IMR-90 (cell line): ENCODE data around the gene MERTK. TPM values are rescaled to one million over a fixed set of nuclear protein-coding genes. Genes with fewer than 3 reads are reported as not detected.

ENCODE experiments used
- ATAC-seq: fragments of 200-7000 bp; cut with Tn5 transposase; 2 replicates; pipeline ENCODE4 v1.9.1; 2020; ENCODE audit warnings: low read depth, mild to moderate bottlenecking, moderate library complexity
- BruUV-seq: library from RNA; stranded (reverse); fragments of 400-500 nt; replicated peaks from 2 replicates; lab custom pipeline; 2021; lab: Mats Ljungman, UMichigan
- CTCF ChIA-PET: fragments of 300-600 bp; formaldehyde crosslinking; extraction: SDS; loops from one replicate; lab custom pipeline; 2021; ENCODE audit warnings: antibody characterized with exemption; lab: Yijun Ruan, JAX
- POLR2A ChIA-PET: fragments of 300-600 bp; sonication (Branson Sonifier 250); formaldehyde crosslinking; loops from one replicate; lab custom pipeline; 2022; ENCODE audit warnings: antibody characterized with exemption; ENCODE audit not compliant: unreplicated experiment; lab: Charles Lee
- DNase-seq: peaks from one replicate; pipeline ENCODE4 v3.0.0; 2013
- H2AFZ ChIP-seq: replicated peaks from 2 replicates; pipeline ENCODE3; 2013; ENCODE audit warnings: low read length, mild to moderate bottlenecking; ENCODE audit not compliant: poor library complexity
- H2AK5ac ChIP-seq: 2 replicates; pipeline ENCODE4 v1.6.1; 2013; ENCODE audit warnings: low read depth, low read length, inconsistent platforms
- H2AK9ac ChIP-seq: replicated peaks from 2 replicates; pipeline ENCODE3; 2013; ENCODE audit warnings: mild to moderate bottlenecking, low read depth, low read length, moderate library complexity; ENCODE audit not compliant: poor library complexity
- H2BK120ac ChIP-seq: 2 replicates; pipeline ENCODE4 v1.6.1; 2013; ENCODE audit warnings: low read depth, low read length, inconsistent platforms
- H2BK15ac ChIP-seq: 3 replicates; pipeline ENCODE4 v1.6.1; 2013; ENCODE audit warnings: low read depth, low read length, inconsistent platforms
- H2BK20ac ChIP-seq: 2 replicates; pipeline ENCODE4 v1.6.1; 2013; ENCODE audit warnings: low read depth, mild to moderate bottlenecking, inconsistent platforms, low read length, moderate library complexity
- H2BK5ac ChIP-seq: 2 replicates; pipeline ENCODE4 v1.6.1; 2013; ENCODE audit warnings: mild to moderate bottlenecking, low read depth, low read length, inconsistent platforms; ENCODE audit not compliant: poor library complexity, severe bottlenecking
- H3K14ac ChIP-seq: replicated peaks from 2 replicates; pipeline ENCODE4 v1.6.1; 2013; ENCODE audit warnings: low read depth, low read length, inconsistent platforms
- H3K18ac ChIP-seq: 2 replicates; pipeline ENCODE4 v1.6.1; 2013; ENCODE audit warnings: low read depth, low read length, control low read depth
- H3K23ac ChIP-seq: 2 replicates; pipeline ENCODE4 v1.6.1; 2013; ENCODE audit warnings: low read depth, low read length, inconsistent platforms
- H3K27ac ChIP-seq: 2 replicates; pipeline ENCODE4 v1.5.1; 2013; ENCODE audit warnings: mild to moderate bottlenecking, control low read depth, low read length; ENCODE audit not compliant: insufficient read depth
- H3K27me3 ChIP-seq: 2 replicates; pipeline ENCODE4 v1.6.1; 2013; ENCODE audit warnings: low read length; ENCODE audit not compliant: control insufficient read depth, insufficient read depth
- H3K36me3 ChIP-seq: 2 replicates; pipeline ENCODE4 v1.6.1; 2013; ENCODE audit warnings: low read length, mixed read lengths; ENCODE audit not compliant: control insufficient read depth, insufficient read depth
- H3K4ac ChIP-seq: 2 replicates; pipeline ENCODE4 v1.6.1; 2013; ENCODE audit warnings: low read depth, low read length, inconsistent platforms
- H3K4me1 ChIP-seq: 2 replicates; pipeline ENCODE4 v1.6.1; 2013; ENCODE audit warnings: low read length, mixed read lengths; ENCODE audit not compliant: control insufficient read depth, insufficient read depth
- H3K4me2 ChIP-seq: 2 replicates; pipeline ENCODE4 v1.6.1; 2013; ENCODE audit warnings: low read depth, mild to moderate bottlenecking, control low read depth, low read length, moderate library complexity
- H3K4me3 ChIP-seq: 2 replicates; pipeline ENCODE4 v1.5.1; 2013; ENCODE audit warnings: low read depth, mild to moderate bottlenecking, control low read depth, low read length, moderate library complexity; ENCODE audit not compliant: insufficient read depth
- H3K56ac ChIP-seq: 2 replicates; pipeline ENCODE4 v1.6.1; 2013; ENCODE audit warnings: low read length, inconsistent platforms; ENCODE audit not compliant: insufficient read depth; ENCODE audit errors: extremely low read depth
- H3K79me1 ChIP-seq, 2 experiments: 2 replicates each; pipeline ENCODE4 v1.6.1; 2013; ENCODE audit warnings: low read length in 2 of 2, inconsistent platforms in 1 of 2, low read depth in 1 of 2
- H3K9ac ChIP-seq: 2 replicates; pipeline ENCODE4 v1.6.1; 2013; ENCODE audit warnings: low read depth, low read length, control low read depth
- H3K9me1 ChIP-seq: 2 replicates; pipeline ENCODE4 v1.6.1; 2013; ENCODE audit warnings: low read length, inconsistent platforms; ENCODE audit not compliant: insufficient read depth
- H3K9me3 ChIP-seq: 2 replicates; pipeline ENCODE4 v1.6.1; 2013; ENCODE audit warnings: low read length; ENCODE audit not compliant: control insufficient read depth, insufficient read depth
- H4K20me1 ChIP-seq: 2 replicates; pipeline ENCODE4 v1.6.1; 2013; ENCODE audit warnings: low read length, inconsistent platforms; ENCODE audit not compliant: insufficient read depth
- H4K5ac ChIP-seq: 2 replicates; pipeline ENCODE4 v1.6.1; 2013; ENCODE audit warnings: mild to moderate bottlenecking, low read depth, low read length, control low read depth
- H4K8ac ChIP-seq, 2 experiments: 2 replicates each; pipeline ENCODE4 v1.6.1; 2013; ENCODE audit warnings: low read depth in 2 of 2, low read length in 2 of 2, control low read depth in 1 of 2, inconsistent platforms in 1 of 2
- H4K91ac ChIP-seq: 2 replicates; pipeline ENCODE4 v1.6.1; 2013; ENCODE audit warnings: low read depth, low read length, inconsistent platforms; ENCODE audit not compliant: insufficient read depth
- CEBPB ChIP-seq: IDR thresholded peaks from 2 replicates; pipeline ENCODE4 v1.6.1; 2012; ENCODE audit warnings: low read depth, low read length, improper control_type of control experiment
- FOS ChIP-seq: fragments of 150-350 bp; IDR thresholded peaks from 2 replicates; pipeline ENCODE4 v1.6.1; 2016; ENCODE audit warnings: low read depth, low read length
- MAFK ChIP-seq: IDR thresholded peaks from 2 replicates; pipeline ENCODE4 v1.6.1; 2012; ENCODE audit warnings: low read depth, low read length, improper control_type of control experiment
- MAZ ChIP-seq: IDR thresholded peaks from 2 replicates; pipeline ENCODE4 v1.6.1; 2012; ENCODE audit warnings: low read depth, mild to moderate bottlenecking, low read length, improper control_type of control experiment, moderate library complexity, borderline replicate concordance
- NFE2L2 ChIP-seq: fragments of 150-350 bp; IDR thresholded peaks from 2 replicates; pipeline ENCODE4 v1.6.1; 2016; ENCODE audit warnings: low read depth, mild to moderate bottlenecking, low read length
- RCOR1 ChIP-seq: IDR thresholded peaks from 2 replicates; pipeline ENCODE4 v1.6.1; 2012; ENCODE audit warnings: mild to moderate bottlenecking, low read length, improper control_type of control experiment; ENCODE audit not compliant: insufficient replicate concordance
- WGBS, 2 experiments: methylation state at CpG; one replicate each; pipeline versions ENCODE4 v1.1.5 to v1.1.7; 2013; ENCODE audit warnings: missing lambda C conversion rate in 2 of 2; ENCODE audit not compliant: insufficient read length in 1 of 2; ENCODE audit errors: extremely low coverage in 2 of 2; 5-methylcytosine and 5-hydroxymethylcytosine counted together
- dilution Hi-C: fragments of 300-500 bp; cut with HindIII; formaldehyde crosslinking; loops from one replicate; pipeline ENCODE4 v1.14.3; 2018; ENCODE audit warnings: low sequenced_read_pairs; ENCODE audit not compliant: unreplicated experiment
- in situ Hi-C: fragments of 300-500 bp; cut with MboI; formaldehyde crosslinking; loops from 3 replicates; pipeline ENCODE4 v1.14.3; 2019; ENCODE audit warnings: low sequenced_read_pairs, inconsistent platforms, mixed read lengths
- intact Hi-C: fragments of 100-400 bp; cut with micrococcal nuclease; formaldehyde crosslinking; loops from 2 replicates; pipeline ENCODE4 v1.10.0; 2022
- polyA plus RNA-seq, 3 experiments: library from polyadenylated mRNA; depleted of rRNA; stranded (reverse); fragments of >200 nt; gene quantifications; 2 replicates each; pipeline ENCODE4 v1.2.3, GENCODE V29; 2012; ENCODE audit warnings: low replicate concordance in 1 of 3
- total RNA-seq: library from RNA; depleted of rRNA; stranded (reverse); fragments of >200 nt; gene quantifications from 2 replicates; pipeline ENCODE4 v1.2.3, GENCODE V29; 2012
- TF ChIP-seq, protein P1 (sequence below): conservative IDR thresholded peaks from 2 replicates; pipeline ENCODE4 v1.5.1; 2012; ENCODE audit warnings: mild to moderate bottlenecking, low read depth, low read length, improper control_type of control experiment
- TF ChIP-seq, protein P2 (sequence below): fragments of 150-350 bp; IDR thresholded peaks from 2 replicates; pipeline ENCODE4 v1.6.1; 2017; ENCODE audit warnings: mild to moderate bottlenecking, antibody characterized with exemption, low read length, low read depth

The MERTK gene
- total and polyA plus RNA-seq, 2 of the 4 experiments (the other 2 are of a cell fraction), result 0.36 to 0.62 TPM

DNA sequence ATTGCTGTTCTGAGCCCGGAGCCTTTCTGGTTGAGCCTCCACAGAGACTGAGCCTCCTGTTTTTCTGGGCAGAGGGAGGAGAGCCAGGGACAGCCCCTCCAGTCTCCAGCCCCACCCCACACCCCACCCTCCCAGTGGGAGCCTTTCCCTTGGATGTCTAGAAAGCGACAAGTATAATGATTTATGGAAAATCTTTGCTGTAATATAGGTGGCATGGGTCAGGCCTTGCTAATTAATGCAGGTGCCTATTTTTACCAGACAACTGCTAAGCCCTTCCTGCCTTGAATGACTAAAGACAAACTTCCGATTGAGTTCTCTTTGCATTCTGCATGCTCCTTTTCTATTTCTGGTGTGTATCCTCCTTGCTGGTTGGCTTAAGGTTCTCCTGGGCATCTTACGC, 43.1 kb downstream of the MERTK start:
- H2BK15ac ChIP-seq, result no peak overlapping the region
- no peak overlapping the region for H2AFZ ChIP-seq
- no peak overlapping the region for H4K8ac ChIP-seq
- no TSS peak for BruUV-seq
- no peak overlapping the region for H2BK120ac ChIP-seq
- H3K14ac ChIP-seq, result no peak overlapping the region
- WGBS, 2 experiments, result 82% methylated on average over 2 of the region's 4 CpGs; no CpG with 5 or more reads in 1 of the 2 experiments
- no peaks in the 10 kb centered on the region for H3K9me1 ChIP-seq
- H3K79me1 ChIP-seq, result no peaks in the 10 kb centered on the region
- no peak overlapping the region for H2AK9ac ChIP-seq
- dilution Hi-C loops (no loop called here), in situ Hi-C loops (no loop called here), intact Hi-C loops (no loop called here)
- peaks cover 3% of the 10 kb centered on the region for H3K4me1 ChIP-seq
- H4K5ac ChIP-seq, result no peak overlapping the region
- no peak overlapping the region for H3K27ac ChIP-seq
- ATAC-seq (no peak), DNase-seq (no peak)
- H2AK5ac ChIP-seq, result no peak overlapping the region
- no peaks in the 10 kb centered on the region for H3K36me3 ChIP-seq
- H3K9me3 ChIP-seq, result no peaks in the 10 kb centered on the region
- peaks cover 23% of the 10 kb centered on the region for H3K27me3 ChIP-seq
- TF ChIP-seq MAZ (no peak), RCOR1 (no peak), FOS (no peak), NFE2L2 (no peak), CEBPB (no peak), MAFK (no peak)
- TF ChIP-seq, protein P1, sequence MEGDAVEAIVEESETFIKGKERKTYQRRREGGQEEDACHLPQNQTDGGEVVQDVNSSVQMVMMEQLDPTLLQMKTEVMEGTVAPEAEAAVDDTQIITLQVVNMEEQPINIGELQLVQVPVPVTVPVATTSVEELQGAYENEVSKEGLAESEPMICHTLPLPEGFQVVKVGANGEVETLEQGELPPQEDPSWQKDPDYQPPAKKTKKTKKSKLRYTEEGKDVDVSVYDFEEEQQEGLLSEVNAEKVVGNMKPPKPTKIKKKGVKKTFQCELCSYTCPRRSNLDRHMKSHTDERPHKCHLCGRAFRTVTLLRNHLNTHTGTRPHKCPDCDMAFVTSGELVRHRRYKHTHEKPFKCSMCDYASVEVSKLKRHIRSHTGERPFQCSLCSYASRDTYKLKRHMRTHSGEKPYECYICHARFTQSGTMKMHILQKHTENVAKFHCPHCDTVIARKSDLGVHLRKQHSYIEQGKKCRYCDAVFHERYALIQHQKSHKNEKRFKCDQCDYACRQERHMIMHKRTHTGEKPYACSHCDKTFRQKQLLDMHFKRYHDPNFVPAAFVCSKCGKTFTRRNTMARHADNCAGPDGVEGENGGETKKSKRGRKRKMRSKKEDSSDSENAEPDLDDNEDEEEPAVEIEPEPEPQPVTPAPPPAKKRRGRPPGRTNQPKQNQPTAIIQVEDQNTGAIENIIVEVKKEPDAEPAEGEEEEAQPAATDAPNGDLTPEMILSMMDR, result no peak
- TF ChIP-seq, protein P2, sequence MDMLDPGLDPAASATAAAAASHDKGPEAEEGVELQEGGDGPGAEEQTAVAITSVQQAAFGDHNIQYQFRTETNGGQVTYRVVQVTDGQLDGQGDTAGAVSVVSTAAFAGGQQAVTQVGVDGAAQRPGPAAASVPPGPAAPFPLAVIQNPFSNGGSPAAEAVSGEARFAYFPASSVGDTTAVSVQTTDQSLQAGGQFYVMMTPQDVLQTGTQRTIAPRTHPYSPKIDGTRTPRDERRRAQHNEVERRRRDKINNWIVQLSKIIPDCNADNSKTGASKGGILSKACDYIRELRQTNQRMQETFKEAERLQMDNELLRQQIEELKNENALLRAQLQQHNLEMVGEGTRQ, result no peak
- ChIA-PET POLR2A (no interaction called here), CTCF (no interaction called here)
- H2BK5ac ChIP-seq, result no peak overlapping the region
- no peak overlapping the region for H3K56ac ChIP-seq
- H4K20me1 ChIP-seq, result no peaks in the 10 kb centered on the region; the same call in 1 of the 2 replicates
- no peak overlapping the region for H3K4me3 ChIP-seq
- no peak overlapping the region for H3K4ac ChIP-seq
- H3K9ac ChIP-seq, result no peak overlapping the region
- no peak overlapping the region for H3K4me2 ChIP-seq
- H3K18ac ChIP-seq, result no peak overlapping the region
- H2BK20ac ChIP-seq, result no peak overlapping the region
- H4K91ac ChIP-seq, result no peak overlapping the region
- no peak overlapping the region for H3K23ac ChIP-seq
